GM18498 (cell line): ENCODE results near the gene YIPF4.
"Not testable (repeated sequence)": the region's sequence is repeated elsewhere in the genome, so short reads cannot be mapped to it uniquely, and the experiment has no call there.

Experiments
- ATAC-seq: cut with Tn5 transposase; IDR thresholded peaks from one replicate; pipeline ENCODE4 v1.9.1; 2021; ENCODE audit warnings: mild to moderate bottlenecking, moderate library complexity; ENCODE audit not compliant: unreplicated experiment

The YIPF4 gene

GRCh38 chr2:32284321-32284720 lies 6.6 kb downstream of the YIPF4 start:
- no peak for ATAC-seq

GRCh38 chr2:32289165-32289999 lies 11.7 kb downstream of the YIPF4 start:
- ATAC-seq: no peak

- ATAC-seq: no peak
These were observed 12.3 kb downstream of the YIPF4 start for GRCh38 chr2:32290000-32290339.

GRCh38 chr2:32291746-32292145 lies 14.0 kb downstream of the YIPF4 start:
- ATAC-seq: no peak

- not testable (repeated sequence) for ATAC-seq
These were observed 15.8 kb downstream of the YIPF4 start for GRCh38 chr2:32293493-32293892.

DNA sequence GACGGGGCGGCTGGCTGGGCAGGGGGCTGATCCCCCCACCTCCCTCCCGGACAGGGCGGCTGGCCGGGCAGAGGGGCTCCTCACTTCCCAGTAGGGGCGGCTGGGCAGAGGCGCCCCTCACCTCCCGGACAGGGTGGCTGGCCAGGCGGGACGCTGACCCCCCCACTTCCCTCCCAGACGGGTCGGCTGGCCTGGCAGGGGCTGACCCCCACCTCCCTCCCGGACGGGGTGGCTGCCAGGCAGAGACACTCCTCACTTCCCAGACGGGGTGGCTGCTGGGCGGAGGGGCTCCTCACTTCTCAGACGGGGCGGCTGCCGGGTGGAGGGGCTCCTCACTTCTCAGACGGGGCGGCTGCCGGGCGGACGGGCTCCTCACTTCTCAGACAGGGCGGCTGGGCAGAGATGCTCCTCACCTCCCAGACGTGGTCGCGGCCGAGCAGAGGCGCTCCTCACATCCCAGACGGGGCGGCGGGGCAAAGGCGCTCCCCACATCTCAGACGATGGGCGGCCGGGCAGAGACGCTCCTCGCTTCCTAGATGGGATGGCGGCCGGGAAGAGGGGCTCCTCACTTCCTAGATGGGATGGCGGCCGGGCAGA lies 16.4 kb downstream of the YIPF4 start:
- not testable (repeated sequence) for ATAC-seq

DNA sequence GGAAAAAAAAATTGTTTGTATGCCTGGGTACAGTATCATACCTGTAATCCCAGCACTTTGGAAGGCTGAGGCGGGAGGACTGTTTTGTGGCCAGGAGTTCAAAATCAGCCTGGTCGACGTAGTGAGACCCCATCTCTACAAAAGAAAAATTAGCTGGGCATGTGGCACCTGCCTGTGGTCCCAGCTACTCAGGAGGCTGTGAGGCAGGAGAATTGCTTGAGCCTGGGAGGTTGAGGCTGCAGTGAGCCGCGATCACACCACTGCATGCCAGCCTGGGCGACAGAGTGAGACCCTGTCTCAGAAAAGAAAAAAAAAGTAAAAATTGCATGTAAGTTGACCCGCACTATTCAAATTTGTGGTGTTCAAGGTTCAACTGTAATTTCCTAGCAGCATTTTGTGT lies 32.9 kb downstream of the YIPF4 start:
- no peak for ATAC-seq

- no peak for ATAC-seq
These were observed 37.2 kb downstream of the YIPF4 start for GRCh38 chr2:32314886-32315285.

GRCh38 chr2:32328679-32329078 lies 51.0 kb downstream of the YIPF4 start:
- ATAC-seq: not testable (repeated sequence)

DNA sequence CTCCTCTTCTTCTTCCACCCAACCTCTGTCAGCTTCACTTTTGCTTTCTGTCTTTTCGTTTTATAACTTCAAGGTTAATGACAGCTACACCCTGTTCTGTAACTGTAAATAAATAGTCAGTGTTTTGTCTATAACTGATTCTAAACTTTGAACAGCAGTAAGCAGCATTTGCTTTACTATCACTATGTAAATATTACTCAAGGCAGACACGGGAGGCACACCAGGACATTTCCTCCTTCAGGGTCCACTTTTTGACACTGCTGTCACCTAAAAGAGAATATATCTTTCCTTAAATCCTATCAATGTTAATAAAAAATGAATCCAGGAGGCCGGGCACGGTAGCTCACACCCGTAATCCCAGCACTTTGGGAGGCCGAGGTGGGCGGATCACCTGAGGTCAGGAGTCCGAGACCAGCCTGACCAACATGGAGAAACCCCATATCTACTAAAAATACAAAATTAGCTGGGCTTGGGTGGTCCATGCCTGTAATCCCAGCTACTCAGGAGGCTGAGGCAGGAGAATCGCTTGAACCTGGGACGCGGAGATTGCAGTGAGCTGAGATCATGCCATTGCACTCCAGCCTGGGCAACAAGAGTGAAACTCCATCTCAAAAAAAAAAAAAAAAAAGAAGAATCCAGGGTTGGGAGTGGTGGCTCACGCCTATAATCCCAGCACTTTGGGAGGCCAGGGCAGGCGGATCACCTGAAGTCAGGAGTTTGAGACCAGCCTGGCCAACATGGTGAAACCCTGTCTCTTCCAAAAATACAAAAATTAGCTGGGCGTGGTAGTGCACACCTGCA lies 51.7 kb downstream of the YIPF4 start:
- not testable (repeated sequence) for ATAC-seq

GRCh38 chr2:32330136-32330535 lies 52.4 kb downstream of the YIPF4 start:
- ATAC-seq: no peak

DNA sequence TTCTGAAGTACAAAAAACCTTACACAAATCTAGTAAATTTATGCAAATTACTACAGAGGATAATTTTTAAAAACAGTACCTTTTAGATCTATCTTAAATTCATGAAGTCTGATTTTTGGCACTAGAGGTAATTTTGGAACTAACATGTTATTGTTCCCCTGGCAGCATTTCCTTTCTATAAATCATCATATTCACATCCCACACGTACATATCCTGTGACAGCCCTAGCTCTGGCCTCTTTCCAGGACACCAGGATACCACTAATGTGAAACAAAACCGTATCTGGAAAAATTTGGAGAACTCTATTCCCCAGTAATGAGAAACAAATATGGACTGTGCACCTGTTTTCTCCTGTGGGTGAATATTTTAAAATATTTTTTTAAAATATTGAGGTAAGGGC lies 65.1 kb downstream of the YIPF4 start:
- no peak for ATAC-seq

DNA sequence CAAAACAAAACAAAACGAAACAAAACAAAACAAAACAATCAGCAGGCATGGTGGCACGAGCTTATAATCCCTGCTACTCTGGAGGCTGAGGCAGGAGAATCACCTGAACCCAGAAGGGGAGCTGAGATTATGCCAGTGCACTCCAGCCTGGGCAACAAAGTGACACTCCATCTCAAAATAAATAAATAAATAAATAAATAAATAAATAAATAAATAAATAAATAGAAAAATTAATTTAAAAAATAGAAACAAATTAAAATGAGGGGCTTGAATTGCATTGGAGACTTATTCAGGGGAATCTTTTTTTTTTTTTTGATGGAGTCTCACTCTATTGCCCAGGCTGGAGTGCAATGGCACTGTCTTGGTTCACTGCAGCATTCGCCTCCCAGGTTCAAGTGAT lies 73.1 kb downstream of the YIPF4 start:
- ATAC-seq: not testable (repeated sequence)

DNA sequence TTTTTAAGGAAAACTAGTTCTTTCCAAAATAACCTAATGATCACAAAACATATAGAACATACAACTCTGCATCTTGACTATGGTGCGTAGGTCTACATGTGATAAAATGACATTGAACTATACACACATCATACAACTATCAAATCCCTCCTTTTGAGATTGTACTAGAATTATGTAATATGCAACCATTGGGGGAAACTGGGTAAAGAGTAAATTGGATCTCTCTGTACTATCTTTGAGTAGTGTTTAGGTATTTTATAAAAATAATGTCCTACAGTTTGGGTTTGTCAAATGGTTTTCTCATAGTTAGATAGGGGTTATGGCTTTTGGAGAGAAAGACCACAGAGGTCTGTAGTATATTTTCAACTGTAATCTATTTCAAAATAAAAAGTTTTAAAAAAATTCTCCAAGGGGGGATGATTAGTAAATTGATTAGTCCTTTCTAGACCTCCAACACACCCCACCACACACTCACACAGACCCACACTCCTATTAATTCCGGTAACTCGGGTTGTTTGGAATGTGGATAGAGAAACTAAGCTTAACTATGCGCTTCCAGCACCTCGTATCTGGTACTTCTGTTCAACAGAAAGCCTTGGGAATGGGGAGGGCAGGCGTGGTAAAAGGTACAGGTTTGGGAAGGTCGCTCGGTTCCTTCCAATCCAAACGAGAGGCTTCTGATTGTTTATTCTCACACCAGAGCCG lies 78.4 kb downstream of the YIPF4 start:
- no peak for ATAC-seq

DNA sequence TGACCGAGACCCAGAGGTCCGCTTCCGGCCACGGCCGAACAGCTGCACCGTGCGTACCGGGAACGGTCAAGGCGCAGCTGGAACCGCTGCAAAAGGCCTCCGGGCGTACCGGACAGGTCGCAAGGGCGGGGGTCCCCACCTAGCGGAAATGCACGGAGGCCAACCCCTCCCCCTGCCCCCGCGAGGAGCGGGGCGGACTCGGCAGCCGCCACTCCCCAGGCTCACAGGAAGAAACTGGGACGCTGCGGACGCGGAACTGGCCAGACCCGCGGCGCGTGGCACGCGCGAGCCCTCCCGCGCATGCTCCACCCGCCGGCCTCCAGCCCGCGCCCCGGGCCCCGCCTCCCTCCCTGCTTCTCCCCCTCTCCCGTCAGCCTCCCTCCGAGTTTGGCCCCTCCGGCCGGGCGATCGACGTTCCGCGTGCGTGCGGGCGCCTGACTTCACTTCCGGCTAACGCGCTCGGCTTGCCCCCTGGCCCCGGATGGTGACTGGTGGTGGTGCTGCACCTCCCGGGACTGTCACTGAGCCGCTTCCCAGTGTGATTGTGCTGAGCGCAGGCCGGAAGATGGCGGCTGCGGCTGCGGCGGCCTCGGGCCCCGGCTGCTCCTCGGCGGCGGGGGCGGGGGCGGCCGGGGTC lies 79.1 kb downstream of the YIPF4 start, which contains the start of gene BIRC6:
Gene BIRC6 (plus strand): TSS at position 343 of the 637 bp plus-strand sequence. CDS start 139 bp downstream, at position 482.
- peak; percentile 90 for ATAC-seq

- ATAC-seq: peak; percentile 15
These were observed 79.8 kb downstream of the YIPF4 start for GRCh38 chr2:32357318-32358110.

GRCh38 chr2:32358111-32358482 lies 80.4 kb downstream of the YIPF4 start:
- ATAC-seq: no peak

GRCh38 chr2:32360416-32360815 lies 82.7 kb downstream of the YIPF4 start:
- ATAC-seq: no peak

GRCh38 chr2:32362997-32363396 lies 85.3 kb downstream of the YIPF4 start:
- not testable (repeated sequence) for ATAC-seq

- no peak for ATAC-seq
These were observed 85.9 kb downstream of the YIPF4 start for GRCh38 chr2:32363597-32363996.
